HEK293T (cell line): ENCODE results near the gene RASA2.

ENCODE experiments used
- CTCF ChIA-PET: fragments of 350-600 bp; formaldehyde crosslinking; extraction: SDS; loops from one replicate; lab custom pipeline; 2021; ENCODE audit warnings: antibody characterized with exemption, inconsistent platforms; lab: Yijun Ruan, JAX
- POLR2A ChIA-PET: fragments of 350-600 bp; formaldehyde crosslinking; extraction: SDS; loops from one replicate; lab custom pipeline; 2020; ENCODE audit warnings: antibody characterized with exemption, inconsistent platforms; lab: Yijun Ruan, JAX
- DNase-seq: peaks from one replicate; pipeline ENCODE4 v3.0.0; 2012; ENCODE audit warnings: mixed read lengths; ENCODE audit errors: extremely low spot score
- ARNT ChIP-seq: fragments of 450-650 bp; IDR thresholded peaks from 2 replicates; pipeline ENCODE4 v1.6.1; 2017; ENCODE audit warnings: mild to moderate bottlenecking
- BHLHE40 ChIP-seq: fragments of 450-650 bp; IDR thresholded peaks from 2 replicates; pipeline ENCODE4 v1.6.1; 2016; ENCODE audit warnings: mild to moderate bottlenecking, moderate library complexity, borderline replicate concordance
- CTBP1 ChIP-seq: fragments of 450-650 bp; IDR thresholded peaks from 2 replicates; pipeline ENCODE4 v1.6.1; 2016; ENCODE audit warnings: borderline replicate concordance
- ELF4 ChIP-seq: fragments of 450-650 bp; IDR thresholded peaks from 2 replicates; pipeline ENCODE4 v1.6.1; 2017; ENCODE audit warnings: antibody characterized with exemption
- FOXA1 ChIP-seq: fragments of 450-650 bp; IDR thresholded peaks from 2 replicates; pipeline ENCODE4 v1.6.1; 2016; ENCODE audit warnings: mild to moderate bottlenecking
- FOXK2 ChIP-seq: fragments of 450-650 bp; IDR thresholded peaks from 2 replicates; pipeline ENCODE4 v1.6.1; 2016; ENCODE audit warnings: mild to moderate bottlenecking
- FOXM1 ChIP-seq: fragments of 450-650 bp; IDR thresholded peaks from 2 replicates; pipeline ENCODE4 v1.6.1; 2017; ENCODE audit warnings: mild to moderate bottlenecking, borderline replicate concordance
- HDGF ChIP-seq: fragments of 450-650 bp; IDR thresholded peaks from 2 replicates; pipeline ENCODE4 v1.6.1; 2017; ENCODE audit warnings: antibody characterized with exemption, borderline replicate concordance
- L3MBTL2 ChIP-seq: fragments of 450-650 bp; conservative IDR thresholded peaks from 2 replicates; pipeline ENCODE4 v1.6.1; 2016; ENCODE audit warnings: mild to moderate bottlenecking
- LEF1 ChIP-seq: fragments of 450-650 bp; IDR thresholded peaks from 2 replicates; pipeline ENCODE4 v1.6.1; 2017; ENCODE audit warnings: mild to moderate bottlenecking, borderline replicate concordance
- NFRKB ChIP-seq: fragments of 450-650 bp; IDR thresholded peaks from 2 replicates; pipeline ENCODE4 v1.6.1; 2016; ENCODE audit warnings: mild to moderate bottlenecking, moderate library complexity
- PKNOX1 ChIP-seq: fragments of 450-650 bp; IDR thresholded peaks from 2 replicates; pipeline ENCODE4 v1.6.1; 2016
- SP1 ChIP-seq: fragments of 450-650 bp; IDR thresholded peaks from 2 replicates; pipeline ENCODE4 v1.6.1; 2017
- SUZ12 ChIP-seq: fragments of 450-650 bp; IDR thresholded peaks from 2 replicates; pipeline ENCODE4 v1.6.1; 2016; ENCODE audit warnings: mild to moderate bottlenecking
- TARDBP ChIP-seq: fragments of 450-650 bp; IDR thresholded peaks from 2 replicates; pipeline ENCODE4 v1.6.1; 2016
- ZNF384 ChIP-seq: fragments of 450-650 bp; IDR thresholded peaks from 2 replicates; pipeline ENCODE4 v1.6.1; 2016

RASA2 gene

GRCh38 chr3:141661229-141662196, 174.7 kb downstream of the RASA2 start:
- DNase-seq: no peak
- ChIA-PET POLR2A (no interaction called here), CTCF (interaction anchor here (0.7 kb wide), 1 partner anchor 83 kb away, joined by 6 read pairs; no protein-coding TSS in a partner anchor)
- TF ChIP-seq SUZ12 (no peak), L3MBTL2 (no peak), LEF1 (no peak), ZNF384 (no peak), FOXK2 (no peak), SP1 (no peak), ARNT (no peak), HDGF (no peak), PKNOX1 (no peak), FOXM1 (no peak), ELF4 (no peak), BHLHE40 (no peak), TARDBP (no peak), CTBP1 (no peak)

- no peak for DNase-seq
- POLR2A ChIA-PET: no interaction called here
- CTCF ChIA-PET: no interaction called here
- TF ChIP-seq ELF4: no peak
- TF ChIP-seq LEF1: no peak
- no peak for TF ChIP-seq CTBP1
- no peak for TF ChIP-seq ARNT
- no peak for TF ChIP-seq NFRKB
- TF ChIP-seq FOXK2: no peak
- no peak for TF ChIP-seq L3MBTL2
- no peak for TF ChIP-seq SP1
- no peak for TF ChIP-seq HDGF
- TF ChIP-seq PKNOX1: no peak
- TF ChIP-seq FOXA1: no peak
Measured at GRCh38 chr3:141663993-141664392, 177.2 kb downstream of the RASA2 start.
